HEK293 (cell line): Measurements from ENCODE around the gene MRPL54.

Experiments
- CTCF ChIA-PET: fragments of 350-600 bp; formaldehyde crosslinking; extraction: SDS; loops from one replicate; lab custom pipeline; 2021; ENCODE audit warnings: antibody characterized with exemption; lab: Yijun Ruan, JAX
- POLR2A ChIA-PET: fragments of 300-600 bp; formaldehyde crosslinking; extraction: SDS; loops from one replicate; lab custom pipeline; 2020; ENCODE audit warnings: antibody characterized with exemption, inconsistent platforms; lab: Yijun Ruan, JAX
- H3K27ac ChIP-seq: fragments of 200-500 bp; sonication (Bioruptor generic); 2 replicates; pipeline ENCODE4 v1.5.1; 2014; ENCODE audit warnings: low read depth, low read length, control low read depth, inconsistent platforms; ENCODE audit errors: extremely low read depth
- H3K36me3 ChIP-seq, 2 experiments: fragments of 200-500 bp in 1 of 2; sonication (Bioruptor generic) in 1 of 2; 1 replicate in 1 of 2; 2 replicates in 1 of 2; pipeline ENCODE4 v1.5.1; 2014 to 2017; ENCODE audit warnings: inconsistent platforms in 2 of 2, low read length in 2 of 2; ENCODE audit not compliant: control insufficient read depth in 2 of 2, insufficient read depth in 1 of 2
- H3K4me1 ChIP-seq: fragments of 200-500 bp; sonication (Bioruptor generic); 2 replicates; pipeline ENCODE4 v1.5.1; 2014; ENCODE audit warnings: mild to moderate bottlenecking, low read length, inconsistent platforms; ENCODE audit not compliant: control insufficient read depth, insufficient read depth
- H3K4me3 ChIP-seq: 2 replicates; pipeline ENCODE4 v1.5.1; 2011; ENCODE audit warnings: low read depth, mild to moderate bottlenecking, control low read depth, low read length, moderate library complexity
- H3K9me3 ChIP-seq: fragments of 200-500 bp; sonication (Bioruptor generic); 2 replicates; pipeline ENCODE4 v1.5.1; 2014; ENCODE audit warnings: low read depth, low read length, inconsistent platforms; ENCODE audit not compliant: control insufficient read depth, insufficient read depth
- BCL11A ChIP-seq: fragments of 450-650 bp; formaldehyde crosslinking; IDR thresholded peaks from 2 replicates; pipeline ENCODE4 v1.5.1; 2016; ENCODE audit warnings: low read depth, missing biosample characterization, missing genetic modification characterization
- EGR2 ChIP-seq: fragments of 450-650 bp; formaldehyde crosslinking; IDR thresholded peaks from 2 replicates; pipeline ENCODE4 v1.5.1; 2016; ENCODE audit warnings: low read depth, missing biosample characterization, missing genetic modification characterization
- FEZF1 ChIP-seq: fragments of 450-650 bp; formaldehyde crosslinking; IDR thresholded peaks from 2 replicates; pipeline ENCODE4 v1.5.1; 2016; ENCODE audit warnings: missing biosample characterization, missing genetic modification characterization
- GLI2 ChIP-seq: fragments of 450-650 bp; formaldehyde crosslinking; IDR thresholded peaks from 2 replicates; pipeline ENCODE4; 2017; ENCODE audit warnings: missing biosample characterization, missing genetic modification characterization, low read depth, borderline replicate concordance
- HOXC10 ChIP-seq: sonication (generic); formaldehyde crosslinking; IDR thresholded peaks from 2 replicates; pipeline ENCODE4 v1.8.1; 2023; ENCODE audit warnings: mild to moderate bottlenecking, missing genetic modification reagents
- HOXD13 ChIP-seq: sonication (generic); formaldehyde crosslinking; IDR thresholded peaks from 2 replicates; pipeline ENCODE4 v1.8.0; 2022; ENCODE audit warnings: missing genetic modification reagents, borderline replicate concordance
- KLF7 ChIP-seq: fragments of 450-650 bp; formaldehyde crosslinking; IDR thresholded peaks from 2 replicates; pipeline ENCODE4 v1.5.1; 2016; ENCODE audit warnings: missing biosample characterization, missing genetic modification characterization, borderline replicate concordance
- KLF8 ChIP-seq: fragments of 450-650 bp; formaldehyde crosslinking; IDR thresholded peaks from 2 replicates; pipeline ENCODE4 v1.5.1; 2016; ENCODE audit warnings: missing biosample characterization, missing genetic modification characterization
- MZF1 ChIP-seq: fragments of 450-650 bp; formaldehyde crosslinking; IDR thresholded peaks from 2 replicates; pipeline ENCODE4 v1.5.1; 2017; ENCODE audit warnings: missing biosample characterization, missing genetic modification characterization, borderline replicate concordance
- PRDM1 ChIP-seq: fragments of 450-650 bp; formaldehyde crosslinking; IDR thresholded peaks from 2 replicates; pipeline ENCODE4; 2016; ENCODE audit warnings: missing biosample characterization, missing genetic modification characterization
- ZNF175 ChIP-seq: fragments of 450-650 bp; formaldehyde crosslinking; IDR thresholded peaks from 2 replicates; pipeline ENCODE4 v1.5.1; 2016; ENCODE audit warnings: missing biosample characterization, missing genetic modification characterization
- ZNF510 ChIP-seq: fragments of 450-650 bp; formaldehyde crosslinking; IDR thresholded peaks from 2 replicates; pipeline ENCODE4 v1.5.1; 2018; ENCODE audit warnings: mild to moderate bottlenecking, missing genetic modification characterization, missing biosample characterization; ENCODE audit not compliant: insufficient replicate concordance
- ZNF558 ChIP-seq: fragments of 450-650 bp; formaldehyde crosslinking; IDR thresholded peaks from 2 replicates; pipeline ENCODE4 v1.5.1; 2016; ENCODE audit warnings: missing biosample characterization, missing genetic modification characterization
- ZNF560 ChIP-seq: fragments of 450-650 bp; formaldehyde crosslinking; IDR thresholded peaks from 2 replicates; pipeline ENCODE4 v1.5.1; 2017; ENCODE audit warnings: missing biosample characterization, missing genetic modification characterization, borderline replicate concordance
- ZNF623 ChIP-seq: fragments of 450-650 bp; formaldehyde crosslinking; IDR thresholded peaks from 2 replicates; pipeline ENCODE4 v1.5.1; 2016; ENCODE audit warnings: missing biosample characterization, missing genetic modification characterization
- ZNF791 ChIP-seq: fragments of 450-650 bp; formaldehyde crosslinking; IDR thresholded peaks from 2 replicates; pipeline ENCODE4 v1.5.1; 2016; ENCODE audit warnings: missing biosample characterization, missing genetic modification characterization
- TF ChIP-seq, protein P1 (sequence below): fragments of 450-650 bp; formaldehyde crosslinking; IDR thresholded peaks from 2 replicates; pipeline ENCODE4 v1.5.1; 2017; ENCODE audit warnings: missing biosample characterization, missing genetic modification characterization
- TF ChIP-seq, protein P2 (sequence below): fragments of 450-650 bp; formaldehyde crosslinking; IDR thresholded peaks from 2 replicates; pipeline ENCODE4 v1.5.1; 2016; ENCODE audit warnings: missing biosample characterization, missing genetic modification characterization
- TF ChIP-seq, protein P3 (sequence below): fragments of 450-650 bp; formaldehyde crosslinking; IDR thresholded peaks from 2 replicates; pipeline ENCODE4 v1.5.1; 2016; ENCODE audit warnings: missing biosample characterization, missing genetic modification characterization
- TF ChIP-seq, protein P4 (sequence below): fragments of 450-650 bp; formaldehyde crosslinking; IDR thresholded peaks from 2 replicates; pipeline ENCODE4 v1.5.1; 2017; ENCODE audit warnings: missing biosample characterization, missing genetic modification characterization

The MRPL54 gene

DNA sequence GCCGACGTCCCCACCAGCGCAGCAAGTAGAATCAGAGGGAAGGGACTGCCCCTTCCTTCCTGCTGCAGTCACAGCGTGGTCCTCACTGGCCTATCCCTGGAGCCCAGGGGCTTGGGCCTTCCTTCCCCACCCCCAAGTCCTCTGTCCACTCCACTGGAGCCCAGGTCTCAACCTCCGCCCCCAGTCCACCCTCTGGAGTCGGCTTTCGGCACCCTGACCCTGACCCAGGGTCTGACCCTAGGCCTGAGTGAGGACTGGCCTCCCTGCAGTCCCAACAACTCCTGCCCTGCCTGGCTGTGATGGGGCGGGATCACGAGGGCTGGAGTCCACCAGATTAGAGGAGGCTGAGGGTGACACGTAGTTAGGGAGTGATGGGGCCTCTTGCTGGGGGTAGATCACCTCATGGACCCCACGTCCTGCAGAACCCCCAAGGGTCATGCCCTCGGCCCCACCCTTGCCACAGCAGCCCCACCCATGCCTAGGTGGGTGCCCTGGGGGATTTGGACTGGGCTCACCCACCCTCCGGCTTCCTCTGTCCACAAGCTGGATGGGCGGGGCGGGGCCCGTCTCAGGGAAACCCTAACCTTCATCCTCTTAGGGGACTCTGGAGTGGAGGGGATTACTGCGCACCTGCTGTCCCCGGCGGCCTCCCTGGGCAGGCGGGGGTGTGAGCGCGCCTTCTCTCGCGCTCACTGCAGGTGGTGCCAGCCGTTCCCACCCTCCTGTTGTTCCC lies 5.7 kb downstream of the MRPL54 start:
- ChIA-PET POLR2A (no interaction called here), CTCF (no interaction called here)
- Histone ChIP-seq H3K4me1 (no peaks in the 10 kb centered on the region; the same call in 1 of the 2 replicates), H3K36me3 (peaks cover 0 to 21% of the 10 kb centered on the region in 2 experiments; a peak in 2 of 3 replicates), H3K27ac (no peak overlapping the region), H3K4me3 (no peak overlapping the region), H3K9me3 (no peaks in the 10 kb centered on the region)
- TF ChIP-seq GLI2 (tag by site-specific recombination): no peak
- no peak for TF ChIP-seq HOXD13
- no peak for TF ChIP-seq ZNF560 (tag by site-specific recombination)
- TF ChIP-seq MZF1 (tag by site-specific recombination): no peak
- TF ChIP-seq ZNF510 (tag by site-specific recombination): no peak
- TF ChIP-seq ZNF175 (tag by site-specific recombination): no peak
- no peak for TF ChIP-seq ZNF791 (tag by site-specific recombination)
- TF ChIP-seq PRDM1: no peak
- TF ChIP-seq, protein P1, sequence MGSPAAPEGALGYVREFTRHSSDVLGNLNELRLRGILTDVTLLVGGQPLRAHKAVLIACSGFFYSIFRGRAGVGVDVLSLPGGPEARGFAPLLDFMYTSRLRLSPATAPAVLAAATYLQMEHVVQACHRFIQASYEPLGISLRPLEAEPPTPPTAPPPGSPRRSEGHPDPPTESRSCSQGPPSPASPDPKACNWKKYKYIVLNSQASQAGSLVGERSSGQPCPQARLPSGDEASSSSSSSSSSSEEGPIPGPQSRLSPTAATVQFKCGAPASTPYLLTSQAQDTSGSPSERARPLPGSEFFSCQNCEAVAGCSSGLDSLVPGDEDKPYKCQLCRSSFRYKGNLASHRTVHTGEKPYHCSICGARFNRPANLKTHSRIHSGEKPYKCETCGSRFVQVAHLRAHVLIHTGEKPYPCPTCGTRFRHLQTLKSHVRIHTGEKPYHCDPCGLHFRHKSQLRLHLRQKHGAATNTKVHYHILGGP (tag by site-specific recombination): no peak
- TF ChIP-seq, all 188 proteins: peak for 0

DNA sequence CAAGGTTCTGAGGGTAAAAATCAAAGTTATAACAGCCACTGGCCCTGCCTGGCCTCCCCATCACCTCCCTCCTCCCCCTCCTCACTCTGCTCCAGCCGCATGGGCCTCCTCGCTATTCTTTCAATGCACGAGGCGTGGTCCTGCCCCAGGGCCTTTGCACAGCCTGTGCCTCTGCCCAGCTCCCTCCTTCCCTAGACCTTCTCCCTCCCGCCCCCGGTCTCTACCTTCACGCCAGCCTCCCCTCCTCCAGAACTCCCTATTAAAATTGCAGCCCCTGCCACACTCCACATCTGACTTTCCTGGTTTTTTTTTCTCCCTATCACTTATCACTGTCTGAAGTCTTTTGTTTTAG lies 6.2 kb downstream of the MRPL54 start:
- TF ChIP-seq, protein P2, sequence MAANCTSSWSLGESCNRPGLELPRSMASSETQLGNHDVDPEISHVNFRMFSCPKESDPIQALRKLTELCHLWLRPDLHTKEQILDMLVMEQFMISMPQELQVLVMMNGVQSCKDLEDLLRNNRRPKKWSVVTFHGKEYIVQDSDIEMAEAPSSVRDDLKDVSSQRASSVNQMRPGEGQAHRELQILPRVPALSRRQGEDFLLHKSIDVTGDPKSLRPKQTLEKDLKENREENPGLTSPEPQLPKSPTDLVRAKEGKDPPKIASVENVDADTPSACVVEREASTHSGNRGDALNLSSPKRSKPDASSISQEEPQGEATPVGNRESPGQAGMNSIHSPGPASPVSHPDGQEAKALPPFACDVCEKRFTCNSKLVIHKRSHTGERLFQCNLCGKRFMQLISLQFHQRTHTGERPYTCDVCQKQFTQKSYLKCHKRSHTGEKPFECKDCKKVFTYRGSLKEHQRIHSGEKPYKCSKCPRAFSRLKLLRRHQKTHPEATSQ (tag by site-specific recombination): no peak
- TF ChIP-seq HOXC10 (no peak), BCL11A (tag by site-specific recombination) (no peak), KLF7 (tag by site-specific recombination) (peak; percentile 53; the same call in 1 of the 2 replicates), EGR2 (tag by site-specific recombination) (0 out of 2 replicates have a peak, but pooled peaks have one; percentile 31), ZNF558 (tag by site-specific recombination) (no peak), ZNF623 (tag by site-specific recombination) (peak; percentile 99), KLF8 (tag by site-specific recombination) (peak; percentile 35; the same call in 1 of the 2 replicates), FEZF1 (tag by site-specific recombination) (no peak)
- TF ChIP-seq, protein P3, sequence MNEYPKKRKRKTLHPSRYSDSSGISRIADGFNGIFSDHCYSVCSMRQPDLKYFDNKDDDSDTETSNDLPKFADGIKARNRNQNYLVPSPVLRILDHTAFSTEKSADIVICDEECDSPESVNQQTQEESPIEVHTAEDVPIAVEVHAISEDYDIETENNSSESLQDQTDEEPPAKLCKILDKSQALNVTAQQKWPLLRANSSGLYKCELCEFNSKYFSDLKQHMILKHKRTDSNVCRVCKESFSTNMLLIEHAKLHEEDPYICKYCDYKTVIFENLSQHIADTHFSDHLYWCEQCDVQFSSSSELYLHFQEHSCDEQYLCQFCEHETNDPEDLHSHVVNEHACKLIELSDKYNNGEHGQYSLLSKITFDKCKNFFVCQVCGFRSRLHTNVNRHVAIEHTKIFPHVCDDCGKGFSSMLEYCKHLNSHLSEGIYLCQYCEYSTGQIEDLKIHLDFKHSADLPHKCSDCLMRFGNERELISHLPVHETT (tag by site-specific recombination): no peak
- TF ChIP-seq, protein P4, sequence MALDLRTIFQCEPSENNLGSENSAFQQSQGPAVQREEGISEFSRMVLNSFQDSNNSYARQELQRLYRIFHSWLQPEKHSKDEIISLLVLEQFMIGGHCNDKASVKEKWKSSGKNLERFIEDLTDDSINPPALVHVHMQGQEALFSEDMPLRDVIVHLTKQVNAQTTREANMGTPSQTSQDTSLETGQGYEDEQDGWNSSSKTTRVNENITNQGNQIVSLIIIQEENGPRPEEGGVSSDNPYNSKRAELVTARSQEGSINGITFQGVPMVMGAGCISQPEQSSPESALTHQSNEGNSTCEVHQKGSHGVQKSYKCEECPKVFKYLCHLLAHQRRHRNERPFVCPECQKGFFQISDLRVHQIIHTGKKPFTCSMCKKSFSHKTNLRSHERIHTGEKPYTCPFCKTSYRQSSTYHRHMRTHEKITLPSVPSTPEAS (tag by site-specific recombination): no peak
- Histone ChIP-seq H3K27ac (no peak overlapping the region), H3K36me3 (peaks cover 0 to 21% of the 10 kb centered on the region in 2 experiments; a peak in 2 of 3 replicates), H3K4me1 (no peaks in the 10 kb centered on the region), H3K9me3 (no peaks in the 10 kb centered on the region), H3K4me3 (no peak overlapping the region)
- ChIA-PET CTCF (no interaction called here), POLR2A (no interaction called here)
